ENCODE data around the gene OR5L1. TPM values are rescaled to one million over a fixed set of nuclear protein-coding genes. Genes with fewer than 3 reads are reported as not detected.

OR5L1 gene
- total RNA-seq, 1 experiment from 2014 or later, result not detected

DNA sequence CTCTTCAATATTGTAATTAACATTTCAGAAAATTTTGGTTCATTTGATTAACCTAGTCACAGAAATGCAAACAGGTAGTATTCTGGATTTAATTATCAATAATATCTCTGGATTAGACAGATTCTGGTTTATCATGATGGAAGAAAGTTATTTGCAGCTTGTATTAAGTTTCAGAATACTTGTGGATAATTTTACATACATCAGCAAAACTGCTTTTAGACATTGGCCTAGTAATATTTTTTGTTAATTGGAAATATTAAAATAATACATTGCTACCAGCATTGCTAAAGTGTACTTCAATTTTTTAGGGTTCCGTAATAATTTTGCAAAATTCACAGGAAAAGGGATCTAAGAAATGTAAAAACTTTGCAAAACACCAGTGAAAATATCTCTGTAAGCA is 19.6 kb upstream of the OR5L1 start:
- in situ Hi-C loops (cut with HindIII; ENCODE audit: low pct_unique_long_range_greater_than_20kb, low sequenced_read_pairs) (no loop called here), intact Hi-C loops (cut with micrococcal nuclease; ENCODE audit: unreplicated experiment) (no loop called here)
- DNase-seq (ENCODE audit: low read depth, low spot score) (no peak), ATAC-seq (no peak)
- no peak for TF ChIP-seq SIN3A (IDR thresholded peaks at IDR 0.05; ENCODE audit: borderline replicate concordance, insufficient read depth, low read depth, low read length)
- TF ChIP-seq CTCF (IDR thresholded peaks at IDR 0.05), result no peak
- no peak for TF ChIP-seq POLR2AphosphoS5 (IDR thresholded peaks at IDR 0.05; ENCODE audit: low read depth, low read length)
- no peak for TF ChIP-seq REST (IDR thresholded peaks at IDR 0.05; ENCODE audit: insufficient read depth in 1 of 2, low read depth in 2 of 2, low read length in 1 of 2)
- no peak for TF ChIP-seq TCF7L2 (IDR thresholded peaks at IDR 0.05; ENCODE audit: low read depth, low read length)
- Histone ChIP-seq H3K4me1 (ENCODE audit: control insufficient read depth, insufficient read depth, low read length) (no peaks in the 10 kb centered on the region), H3K4me3 (ENCODE audit: low read depth in 2 of 2, low read length in 2 of 2) (no peak overlapping the region), H3K27ac (ENCODE audit: low read length) (no peak overlapping the region), H3K36me3 (ENCODE audit: control insufficient read depth, insufficient read depth, low read length) (no peaks in the 10 kb centered on the region), H3K27me3 (ENCODE audit: control insufficient read depth, insufficient read depth, low read length) (no peaks in the 10 kb centered on the region), H3K9me3 (ENCODE audit: control insufficient read depth, insufficient read depth, low read depth, low read length) (no peaks in the 10 kb centered on the region)
- POLR2A ChIA-PET, result no interaction called here
- no TSS peak for BruUV-seq (replicated peaks)
- CTCF ChIA-PET, result no interaction called here

DNA sequence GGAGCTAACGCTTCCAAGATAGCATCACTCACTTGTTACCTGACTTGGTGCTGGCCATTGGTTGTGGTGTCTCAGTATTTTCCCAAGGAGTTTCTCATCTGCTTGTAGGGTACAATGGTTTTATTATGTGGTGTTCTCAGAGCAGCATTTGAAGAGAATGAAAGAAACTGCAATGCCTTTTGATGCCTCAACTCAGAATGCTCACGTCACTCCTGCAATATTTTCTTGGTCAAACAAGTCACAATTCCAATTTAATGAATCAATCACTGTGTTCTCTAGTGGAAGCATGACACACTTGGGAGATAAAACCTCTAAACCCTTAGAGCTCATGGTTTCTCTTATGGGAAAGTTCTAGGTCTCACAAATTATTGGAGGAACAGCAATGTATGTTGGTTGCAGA is 17.8 kb upstream of the OR5L1 start:
- Histone ChIP-seq H3K36me3 (ENCODE audit: control insufficient read depth, insufficient read depth, low read length) (no peaks in the 10 kb centered on the region), H3K4me1 (ENCODE audit: control insufficient read depth, insufficient read depth, low read length) (no peaks in the 10 kb centered on the region), H3K9me3 (ENCODE audit: control insufficient read depth, insufficient read depth, low read depth, low read length) (no peaks in the 10 kb centered on the region), H3K4me3 (ENCODE audit: low read depth in 2 of 2, low read length in 2 of 2) (no peak overlapping the region), H3K27ac (ENCODE audit: low read length) (no peak overlapping the region), H3K27me3 (ENCODE audit: control insufficient read depth, insufficient read depth, low read length) (no peaks in the 10 kb centered on the region)
- DNase-seq (ENCODE audit: low read depth, low spot score) (no peak), ATAC-seq (no peak)
- TF ChIP-seq SIN3A (IDR thresholded peaks at IDR 0.05; ENCODE audit: borderline replicate concordance, insufficient read depth, low read depth, low read length), result no peak
- TF ChIP-seq CTCF (IDR thresholded peaks at IDR 0.05), result no peak
- TF ChIP-seq POLR2AphosphoS5 (IDR thresholded peaks at IDR 0.05; ENCODE audit: low read depth, low read length), result no peak
- TF ChIP-seq TCF7L2 (IDR thresholded peaks at IDR 0.05; ENCODE audit: low read depth, low read length), result no peak
- no peak for TF ChIP-seq REST (IDR thresholded peaks at IDR 0.05; ENCODE audit: insufficient read depth in 1 of 2, low read depth in 2 of 2, low read length in 1 of 2)
- in situ Hi-C loops (cut with HindIII; ENCODE audit: low pct_unique_long_range_greater_than_20kb, low sequenced_read_pairs) (no loop called here), intact Hi-C loops (cut with micrococcal nuclease; ENCODE audit: unreplicated experiment) (no loop called here)
- CTCF ChIA-PET, result no interaction called here
- no TSS peak for BruUV-seq (replicated peaks)
- POLR2A ChIA-PET, result no interaction called here

Data from Panc1 (cell line).